Mesodermal cell (in vitro differentiated cells): ENCODE measurements around the gene TMPRSS2.
A peak's percentile ranks its signal among the peaks of the same experiment; 100 is the strongest.
"Not testable (repeated sequence)": the region's sequence is repeated elsewhere in the genome, so short reads cannot be mapped to it uniquely, and the experiment has no call there.

Experiments used
- H3K27ac ChIP-seq: 2 replicates; pipeline ENCODE4 v1.7.0; 2013; ENCODE audit warnings: mild to moderate bottlenecking, low read depth, low read length, moderate library complexity; ENCODE audit not compliant: severe bottlenecking
- H3K36me3 ChIP-seq: 2 replicates; pipeline ENCODE4 v1.7.1; 2013; ENCODE audit warnings: mild to moderate bottlenecking, low read length, moderate library complexity; ENCODE audit not compliant: control insufficient read depth, insufficient read depth
- H3K4me1 ChIP-seq: one replicate; pipeline ENCODE4 v1.7.1; 2013; ENCODE audit warnings: mild to moderate bottlenecking, low read length; ENCODE audit not compliant: insufficient read depth, control insufficient read depth, poor library complexity, severe bottlenecking
- H3K4me3 ChIP-seq: 2 replicates; pipeline ENCODE4 v1.7.0; 2013; ENCODE audit warnings: low read length, control low read depth, mild to moderate bottlenecking; ENCODE audit not compliant: insufficient read depth, poor library complexity, severe bottlenecking; ENCODE audit errors: extremely low read depth
- H3K9me3 ChIP-seq: 2 replicates; pipeline ENCODE4 v1.7.1; 2013; ENCODE audit warnings: mild to moderate bottlenecking, low read length, moderate library complexity; ENCODE audit not compliant: control insufficient read depth
- WGBS, 2 experiments: methylation state at CpG; one replicate each; pipeline ENCODE4 v1.1.5; 2013; ENCODE audit warnings: missing lambda C conversion rate in 2 of 2; ENCODE audit not compliant: insufficient coverage in 2 of 2; 5-methylcytosine and 5-hydroxymethylcytosine counted together

The TMPRSS2 gene

GRCh38 chr21:41426676-41427404 is 81.1 kb downstream of the TMPRSS2 start:
- WGBS, 2 experiments = 21 to 24% methylated on average over 24 to 27 of the region's 41 CpGs
- peak overlapping the region; percentile 33 for H3K4me3 ChIP-seq
- no peaks in the 10 kb centered on the region for H3K36me3 ChIP-seq
- H3K4me1 ChIP-seq = no peaks in the 10 kb centered on the region
- no peak overlapping the region for H3K27ac ChIP-seq
- H3K9me3 ChIP-seq = no peaks in the 10 kb centered on the region

GRCh38 chr21:41425954-41426675 is 81.8 kb downstream of the TMPRSS2 start, which contains the start of gene MX1:
Gene MX1 (plus strand): TSS chr21:41426239. CDS start chr21:41432071, 5,832 bp downstream.
- Histone ChIP-seq H3K27ac (no peak within 1 kb of the TSS), H3K4me1 (no peaks in the 10 kb centered on the region), H3K4me3 (peak within 1 kb of the TSS; percentile 33), H3K36me3 (no peaks in the 10 kb centered on the region), H3K9me3 (no peaks in the 10 kb centered on the region)
- WGBS, 2 experiments = 6 to 7% methylated on average over 51 to 57 of the region's 65 CpGs

- Histone ChIP-seq H3K27ac (no peak overlapping the region), H3K4me3 (peak overlapping the region; percentile 33), H3K4me1 (no peaks in the 10 kb centered on the region), H3K36me3 (no peaks in the 10 kb centered on the region), H3K9me3 (no peaks in the 10 kb centered on the region)
- WGBS, 2 experiments = 49 to 70% methylated on average over 4 to 6 of the region's 7 CpGs
Observed at GRCh38 chr21:41425588-41425953, 82.4 kb downstream of the TMPRSS2 start.

GRCh38 chr21:41423305-41423636 is 84.7 kb downstream of the TMPRSS2 start:
- not testable (repeated sequence) for H3K4me1 ChIP-seq, H3K4me3 ChIP-seq, H3K36me3 ChIP-seq, H3K9me3 ChIP-seq, H3K27ac ChIP-seq
- 64 to 87% methylated on average over 2 of the region's 5 CpGs for WGBS, 2 experiments

- no peak overlapping the region for H3K27ac ChIP-seq
- no peak overlapping the region for H3K4me3 ChIP-seq
- H3K4me1 ChIP-seq = no peaks in the 10 kb centered on the region
- 95 to 96% methylated on average over 14 of the region's 19 CpGs for WGBS, 2 experiments
- no peaks in the 10 kb centered on the region for H3K36me3 ChIP-seq
- H3K9me3 ChIP-seq = no peaks in the 10 kb centered on the region
Observed at GRCh38 chr21:41422546-41423304, 85.2 kb downstream of the TMPRSS2 start.

- H3K4me3 ChIP-seq = peak overlapping the region; percentile 40
- not testable (repeated sequence) for H3K9me3 ChIP-seq, H3K4me1 ChIP-seq, H3K36me3 ChIP-seq, H3K27ac ChIP-seq
- 100% methylated on average over 2 of the region's 8 CpGs; no CpG with 5 or more reads in 1 of the 2 experiments for WGBS, 2 experiments
Observed at GRCh38 chr21:41420998-41421397, 87.0 kb downstream of the TMPRSS2 start.

- H3K4me1 ChIP-seq = no peaks in the 10 kb centered on the region
- peak overlapping the region; percentile 40 for H3K4me3 ChIP-seq
- no peak overlapping the region for H3K27ac ChIP-seq
- 15 to 17% methylated on average over 41 to 44 of the region's 54 CpGs for WGBS, 2 experiments
- no peaks in the 10 kb centered on the region for H3K36me3 ChIP-seq
- H3K9me3 ChIP-seq = no peaks in the 10 kb centered on the region
Observed at GRCh38 chr21:41419921-41420862, 87.8 kb downstream of the TMPRSS2 start.

- Histone ChIP-seq H3K36me3 (no peaks in the 10 kb centered on the region), H3K4me1 (no peaks in the 10 kb centered on the region), H3K27ac (no peak overlapping the region), H3K9me3 (no peaks in the 10 kb centered on the region), H3K4me3 (no peak overlapping the region)
- WGBS, 2 experiments = 87 to 94% methylated on average over 8 to 10 of the region's 11 CpGs
Observed at GRCh38 chr21:41418956-41419680, 88.8 kb downstream of the TMPRSS2 start.

- Histone ChIP-seq H3K4me3 (no peak overlapping the region), H3K27ac (no peak overlapping the region), H3K36me3 (no peaks in the 10 kb centered on the region), H3K9me3 (no peaks in the 10 kb centered on the region), H3K4me1 (no peaks in the 10 kb centered on the region)
- 84 to 98% methylated on average over 6 of the region's 6 CpGs for WGBS, 2 experiments
Observed at GRCh38 chr21:41418393-41418792, 89.6 kb downstream of the TMPRSS2 start.
